ENCODE measurements around the gene CWF19L2. TPM values are rescaled to one million over a fixed set of nuclear protein-coding genes. Genes with fewer than 3 reads are reported as not detected.

Gene CWF19L2
- total and polyA plus RNA-seq, 2 of the 8 experiments (the other 6 are each of a cell fraction or from before 2014, with no cell fraction given) = 2.2 to 16.6 TPM

- WGBS, 2 experiments (ENCODE audit: extremely low coverage in 1 of 2, insufficient coverage in 1 of 2, insufficient read length in 1 of 2, insufficient replicate concordance in 2 of 2, low coverage in 1 of 2, low lambda C conversion rate in 2 of 2, missing lambda C conversion rate in 1 of 2) = 89% methylated on average over 2 of the region's 2 CpGs; no CpG with 5 or more reads in 1 of the 2 experiments
- FAIRE-seq (no peak), DNase-seq (ENCODE audit: low read depth in 1 of 2, low spot score in 2 of 2) (no peak)
- no peak overlapping the region for H3K4ac ChIP-seq (replicated peaks; ENCODE audit: insufficient read length, low read depth, low read length)
- H3K9ac ChIP-seq (replicated peaks in 1 of 4; ENCODE audit: extremely low read depth in 1 of 4, low read depth in 3 of 4, low read length in 3 of 4) = no peak overlapping the region
- H2BK12ac ChIP-seq (ENCODE audit: low read depth, low read length) = no peak overlapping the region
- H4K20me1 ChIP-seq (replicated peaks in 1 of 2; ENCODE audit: control insufficient read depth in 1 of 2, insufficient read depth in 2 of 2, low read length in 2 of 2) = no peaks in the 10 kb centered on the region
- H3K4me2 ChIP-seq (ENCODE audit: insufficient read depth in 1 of 2, low read depth in 2 of 2, low read length in 2 of 2) = no peak overlapping the region
- no peak overlapping the region for H3K56ac ChIP-seq (replicated peaks; ENCODE audit: insufficient read length, low read depth, low read length)
- H3K9me3 ChIP-seq (ENCODE audit: insufficient read depth in 2 of 2, low read depth in 1 of 2, low read length in 1 of 2) = no peaks in the 10 kb centered on the region
- no peaks in the 10 kb centered on the region for H3K27me3 ChIP-seq (replicated peaks in 1 of 4; ENCODE audit: control insufficient read depth in 3 of 4, extremely low read depth in 1 of 4, insufficient read depth in 3 of 4, low read length in 3 of 4)
- no peaks in the 10 kb centered on the region; a peak in 1 of 8 replicates for H3K36me3 ChIP-seq (ENCODE audit: control insufficient read depth in 2 of 4, insufficient read depth in 4 of 4, low read length in 3 of 4)
- H2BK120ac ChIP-seq (replicated peaks; ENCODE audit: low read depth, low read length) = no peak overlapping the region
- H2BK5ac ChIP-seq (ENCODE audit: low read depth, low read length) = no peak overlapping the region
- H2AFZ ChIP-seq (ENCODE audit: low read length) = no peak overlapping the region
- no peak overlapping the region for H3K14ac ChIP-seq (ENCODE audit: insufficient read length)
- H4K8ac ChIP-seq (ENCODE audit: extremely low read depth, insufficient read depth, low read length) = no peak overlapping the region
- ChIA-PET CTCF (ENCODE audit: partially characterized antibody) (no interaction called here), POLR2A (ENCODE audit: partially characterized antibody) (no interaction called here)
- no peaks in the 10 kb centered on the region for H3K79me1 ChIP-seq (ENCODE audit: low read depth, low read length)
- H3K4me1 ChIP-seq (replicated peaks in 1 of 4; ENCODE audit: control insufficient read depth in 3 of 4, insufficient read depth in 4 of 4, low read length in 3 of 4) = no peaks in the 10 kb centered on the region
- no peaks in the 10 kb centered on the region for H3K23me2 ChIP-seq (ENCODE audit: low read depth, low read length)
- H4K5ac ChIP-seq (ENCODE audit: insufficient read length, low read depth, low read length) = no peak overlapping the region
- no peak overlapping the region for H3K23ac ChIP-seq (ENCODE audit: insufficient read length)
- H2BK20ac ChIP-seq (ENCODE audit: low read length) = no peak overlapping the region
- H2BK15ac ChIP-seq (ENCODE audit: low read length) = no peak overlapping the region
- H3K18ac ChIP-seq (ENCODE audit: extremely low read depth, low read length) = no peak overlapping the region
- H3K4me3 ChIP-seq (ENCODE audit: extremely low read depth in 1 of 4, insufficient read depth in 2 of 4, low read depth in 3 of 4, low read length in 4 of 4) = no peak overlapping the region
- H3K27ac ChIP-seq (ENCODE audit: low read depth, low read length) = no peak overlapping the region
- H4K91ac ChIP-seq (replicated peaks; ENCODE audit: insufficient read length, low read length) = no peak overlapping the region
- no peak overlapping the region for H2AK5ac ChIP-seq (ENCODE audit: low read depth, low read length)
- H3K79me2 ChIP-seq (ENCODE audit: control insufficient read depth in 1 of 2, insufficient read depth in 2 of 2, low read length in 2 of 2) = no peaks in the 10 kb centered on the region
- TF ChIP-seq POU5F1 (IDR thresholded peaks at IDR 0.05; ENCODE audit: low read depth, low read length) (no peak), RFX5 (IDR thresholded peaks at IDR 0.05; ENCODE audit: borderline replicate concordance, low read depth, low read length) (no peak), SIRT6 (IDR thresholded peaks at IDR 0.05; ENCODE audit: low read length) (no peak), HDAC6 (IDR thresholded peaks at IDR 0.05; ENCODE audit: low read depth, low read length) (no peak), CTBP2 (IDR thresholded peaks at IDR 0.05; ENCODE audit: borderline replicate concordance, insufficient read depth, insufficient read length, low read length) (no peak), RBBP5 (IDR thresholded peaks at IDR 0.05; ENCODE audit: borderline replicate concordance, low read depth, low read length) (no peak), SP1 (IDR thresholded peaks at IDR 0.05; ENCODE audit: low read depth, low read length) (no peak), SAP30 (IDR thresholded peaks at IDR 0.05; ENCODE audit: insufficient read depth, insufficient replicate concordance, low read length) (no peak), POLR2AphosphoS5 (IDR thresholded peaks at IDR 0.05; ENCODE audit: low read depth, low read length) (no peak), TAF7 (optimal IDR thresholded peaks at IDR 0.05; ENCODE audit: borderline replicate concordance, low read depth, low read length) (no peak)
- TF ChIP-seq, protein P1, sequence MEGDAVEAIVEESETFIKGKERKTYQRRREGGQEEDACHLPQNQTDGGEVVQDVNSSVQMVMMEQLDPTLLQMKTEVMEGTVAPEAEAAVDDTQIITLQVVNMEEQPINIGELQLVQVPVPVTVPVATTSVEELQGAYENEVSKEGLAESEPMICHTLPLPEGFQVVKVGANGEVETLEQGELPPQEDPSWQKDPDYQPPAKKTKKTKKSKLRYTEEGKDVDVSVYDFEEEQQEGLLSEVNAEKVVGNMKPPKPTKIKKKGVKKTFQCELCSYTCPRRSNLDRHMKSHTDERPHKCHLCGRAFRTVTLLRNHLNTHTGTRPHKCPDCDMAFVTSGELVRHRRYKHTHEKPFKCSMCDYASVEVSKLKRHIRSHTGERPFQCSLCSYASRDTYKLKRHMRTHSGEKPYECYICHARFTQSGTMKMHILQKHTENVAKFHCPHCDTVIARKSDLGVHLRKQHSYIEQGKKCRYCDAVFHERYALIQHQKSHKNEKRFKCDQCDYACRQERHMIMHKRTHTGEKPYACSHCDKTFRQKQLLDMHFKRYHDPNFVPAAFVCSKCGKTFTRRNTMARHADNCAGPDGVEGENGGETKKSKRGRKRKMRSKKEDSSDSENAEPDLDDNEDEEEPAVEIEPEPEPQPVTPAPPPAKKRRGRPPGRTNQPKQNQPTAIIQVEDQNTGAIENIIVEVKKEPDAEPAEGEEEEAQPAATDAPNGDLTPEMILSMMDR (IDR thresholded peaks at IDR 0.05; ENCODE audit: control extremely low read depth in 1 of 3, insufficient read depth in 1 of 3, low read depth in 1 of 3, low read length in 3 of 3) = no peak
- TF ChIP-seq, protein P2, sequence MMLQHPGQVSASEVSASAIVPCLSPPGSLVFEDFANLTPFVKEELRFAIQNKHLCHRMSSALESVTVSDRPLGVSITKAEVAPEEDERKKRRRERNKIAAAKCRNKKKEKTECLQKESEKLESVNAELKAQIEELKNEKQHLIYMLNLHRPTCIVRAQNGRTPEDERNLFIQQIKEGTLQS (IDR thresholded peaks at IDR 0.05; ENCODE audit: insufficient read depth, low read depth, low read length) = no peak
Observed at GRCh38 chr11:107307991-107308390, 149.6 kb downstream of the CWF19L2 start.
